ENCODE results near the gene DHRS2.

The DHRS2 gene

DNA sequence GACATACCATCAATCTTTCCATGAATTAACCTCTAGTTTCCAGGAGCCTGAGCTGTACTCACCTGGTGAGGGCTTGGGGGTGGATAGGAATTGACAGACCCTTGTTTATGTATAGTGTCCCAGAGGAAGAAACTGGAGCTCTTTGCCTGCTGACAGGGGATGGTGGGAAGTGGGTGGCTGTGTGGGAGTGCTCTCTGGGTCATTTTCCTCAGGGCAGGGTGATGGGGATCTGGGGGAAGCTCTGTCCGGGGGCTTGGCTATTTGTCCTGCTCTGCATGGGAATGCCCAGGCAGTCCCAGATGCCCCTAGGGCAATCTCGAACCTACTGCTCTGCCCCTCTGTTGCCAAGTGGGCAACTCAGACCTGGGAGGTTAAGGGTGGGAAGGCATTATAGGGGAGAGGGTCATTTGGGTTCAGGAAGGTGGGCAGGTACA is 21.8 kb upstream of the DHRS2 start:
- H3K4me3 ChIP-seq (ENCODE audit: low read length), result no peak overlapping the region
- peak overlapping the region; percentile 30 for H3K9ac ChIP-seq (ENCODE audit: low read length)
- H3K27me3 ChIP-seq (ENCODE audit: control insufficient read depth, insufficient read depth, low read length), result no peaks in the 10 kb centered on the region
- no peaks in the 10 kb centered on the region for H3K36me3 ChIP-seq (ENCODE audit: control insufficient read depth, insufficient read depth, low read length)
- peaks cover 46% of the 10 kb centered on the region for H3K4me1 ChIP-seq (ENCODE audit: control insufficient read depth, insufficient read depth, low read length)
- no peaks in the 10 kb centered on the region for H3K9me3 ChIP-seq (ENCODE audit: control insufficient read depth, low read length)

DNA sequence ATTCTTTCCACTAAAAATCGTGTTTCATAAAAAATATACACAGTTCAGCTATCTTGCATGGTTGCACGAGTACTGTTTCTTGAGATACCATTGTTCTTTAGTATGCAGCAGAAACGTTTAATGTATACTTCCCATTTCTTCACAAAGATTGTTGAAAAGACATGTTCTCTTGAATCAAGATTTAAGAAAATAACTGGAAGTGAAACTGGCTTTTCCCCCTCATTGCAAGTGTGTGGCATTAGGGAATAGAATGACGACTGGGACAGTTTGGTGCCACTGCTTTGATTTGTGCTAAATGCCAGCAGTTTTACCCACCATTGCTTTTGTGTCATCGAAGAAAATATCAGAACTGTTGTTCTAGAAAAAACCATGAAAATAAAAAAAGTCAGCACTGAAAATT is 20.3 kb upstream of the DHRS2 start:
- no peaks in the 10 kb centered on the region for H3K9me3 ChIP-seq (ENCODE audit: control insufficient read depth, low read length)
- H3K9ac ChIP-seq (ENCODE audit: low read length), result no peak overlapping the region
- no peak overlapping the region for H3K4me3 ChIP-seq (ENCODE audit: low read length)
- H3K4me1 ChIP-seq (ENCODE audit: control insufficient read depth, insufficient read depth, low read length), result peaks cover 32% of the 10 kb centered on the region
- H3K27me3 ChIP-seq (ENCODE audit: control insufficient read depth, insufficient read depth, low read length), result no peaks in the 10 kb centered on the region
- H3K36me3 ChIP-seq (ENCODE audit: control insufficient read depth, insufficient read depth, low read length), result no peaks in the 10 kb centered on the region

DNA sequence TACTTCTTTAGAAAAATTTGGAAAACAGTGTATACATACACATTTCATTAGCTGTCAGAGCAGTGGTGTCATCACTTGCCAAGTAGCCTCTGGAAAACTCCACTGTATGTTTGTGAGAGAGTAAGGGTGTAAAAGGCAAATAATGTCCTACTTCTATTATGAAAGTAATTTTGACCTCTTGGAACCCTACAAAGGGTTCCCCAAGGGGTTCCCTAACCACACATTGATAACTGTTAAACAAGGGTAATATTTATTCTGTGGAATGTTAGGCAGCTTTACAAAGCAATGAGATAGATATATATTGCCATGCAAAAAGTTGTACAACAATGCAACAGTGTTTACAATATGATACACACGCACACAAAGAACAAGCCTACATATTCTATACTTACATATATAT is 18.6 kb upstream of the DHRS2 start:
- Histone ChIP-seq H3K4me1 (ENCODE audit: control insufficient read depth, insufficient read depth, low read length) (peaks cover 17% of the 10 kb centered on the region), H3K9ac (ENCODE audit: low read length) (no peak overlapping the region), H3K27me3 (ENCODE audit: control insufficient read depth, insufficient read depth, low read length) (no peaks in the 10 kb centered on the region), H3K36me3 (ENCODE audit: control insufficient read depth, insufficient read depth, low read length) (no peaks in the 10 kb centered on the region), H3K4me3 (ENCODE audit: low read length) (no peak overlapping the region), H3K9me3 (ENCODE audit: control insufficient read depth, low read length) (no peaks in the 10 kb centered on the region)

DNA sequence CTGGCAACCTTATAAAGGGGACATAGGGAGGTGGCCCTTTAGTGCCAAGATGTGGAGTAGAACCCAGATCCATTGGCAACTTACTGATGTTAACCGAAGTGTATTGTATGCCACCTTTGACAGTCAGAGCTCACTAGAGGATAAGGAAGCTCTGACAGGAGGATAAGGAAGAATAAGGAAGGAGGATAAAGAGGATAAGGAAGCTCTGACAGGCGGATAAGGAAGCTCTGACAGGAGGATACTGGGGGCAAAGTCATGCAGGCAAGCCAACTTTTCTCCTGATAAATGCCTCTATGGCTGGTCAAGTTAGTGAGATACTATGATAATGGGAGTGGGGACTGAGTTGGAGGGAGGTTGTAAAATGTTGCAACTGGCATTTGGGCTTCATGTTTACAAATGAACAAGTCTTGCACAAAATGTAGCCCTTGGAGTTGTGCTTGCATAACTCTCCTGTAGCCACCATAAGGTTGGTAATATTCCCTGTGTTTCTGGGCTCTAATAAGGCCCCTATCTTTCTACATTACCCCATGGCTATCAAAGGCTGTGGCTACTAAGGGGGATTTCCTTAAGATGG is 17.7 kb upstream of the DHRS2 start:
- Histone ChIP-seq H3K9ac (ENCODE audit: low read length) (no peak overlapping the region), H3K4me3 (ENCODE audit: low read length) (no peak overlapping the region), H3K4me1 (ENCODE audit: control insufficient read depth, insufficient read depth, low read length) (peaks cover 9% of the 10 kb centered on the region), H3K27me3 (ENCODE audit: control insufficient read depth, insufficient read depth, low read length) (no peaks in the 10 kb centered on the region), H3K9me3 (ENCODE audit: control insufficient read depth, low read length) (no peaks in the 10 kb centered on the region), H3K36me3 (ENCODE audit: control insufficient read depth, insufficient read depth, low read length) (no peaks in the 10 kb centered on the region)

DNA sequence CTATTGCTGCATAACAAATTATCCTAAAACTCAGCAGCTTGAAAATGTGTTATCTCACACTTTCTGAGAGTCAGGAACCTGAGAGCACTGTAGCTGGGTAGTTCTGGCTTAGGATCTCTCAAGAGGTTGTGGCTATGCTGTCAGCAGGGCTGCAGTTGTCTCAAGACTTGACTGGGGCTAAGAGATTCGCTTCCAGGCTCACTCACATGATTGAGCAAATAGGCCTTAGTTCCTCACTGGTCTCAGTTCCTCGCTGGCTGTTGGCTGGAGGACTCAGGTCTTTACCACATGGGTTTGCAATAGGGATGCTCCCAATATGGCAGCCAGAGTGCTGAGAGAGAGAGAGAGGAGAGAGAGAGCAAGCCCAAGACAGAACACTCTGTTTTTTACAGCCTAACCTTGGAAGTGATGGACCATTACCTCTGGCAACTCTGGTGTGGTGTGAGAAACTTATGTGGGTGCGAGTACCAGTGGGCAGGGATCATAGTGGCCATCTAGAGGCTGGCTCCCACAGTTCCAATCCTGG is 15.9 kb upstream of the DHRS2 start:
- Histone ChIP-seq H3K27me3 (ENCODE audit: control insufficient read depth, insufficient read depth, low read length) (no peaks in the 10 kb centered on the region), H3K4me3 (ENCODE audit: low read length) (no peak overlapping the region), H3K4me1 (ENCODE audit: control insufficient read depth, insufficient read depth, low read length) (no peaks in the 10 kb centered on the region), H3K9me3 (ENCODE audit: control insufficient read depth, low read length) (no peaks in the 10 kb centered on the region), H3K9ac (ENCODE audit: low read length) (no peak overlapping the region), H3K36me3 (ENCODE audit: control insufficient read depth, insufficient read depth, low read length) (no peaks in the 10 kb centered on the region)

DNA sequence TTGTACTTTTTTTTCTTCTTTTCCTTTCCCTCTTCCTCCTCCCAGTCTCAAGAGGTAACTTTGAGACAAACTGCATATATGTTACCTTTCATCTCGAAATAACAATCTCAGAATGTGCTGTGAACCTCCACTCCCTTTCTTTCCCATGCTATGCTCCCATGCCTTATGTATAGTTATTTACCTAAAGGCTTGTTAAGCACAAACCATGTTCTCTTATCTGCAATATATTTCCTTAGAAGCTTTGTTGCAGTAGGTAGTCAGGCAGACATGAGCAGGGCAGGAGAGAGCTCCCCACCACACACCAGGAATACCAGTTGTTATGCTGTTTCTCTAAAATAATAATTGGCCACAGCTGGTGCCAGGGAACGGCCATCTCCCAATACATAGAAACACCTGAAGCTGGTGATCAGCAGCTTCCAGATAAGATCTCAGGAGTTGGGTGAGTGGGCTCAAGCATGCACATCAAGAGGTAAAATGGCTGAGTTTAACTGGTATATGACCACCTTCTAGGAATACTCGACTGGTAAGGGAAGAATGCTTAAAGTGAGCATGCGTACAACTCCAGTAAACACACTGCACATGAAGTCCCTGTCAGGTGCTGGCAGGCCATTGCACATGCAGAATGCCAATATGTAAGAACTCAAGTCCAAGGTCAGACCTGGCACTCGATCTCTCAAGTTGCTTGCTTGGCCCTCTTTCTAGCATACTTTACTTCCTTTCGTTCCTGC is 14.8 kb upstream of the DHRS2 start:
- Histone ChIP-seq H3K9ac (ENCODE audit: low read length) (no peak overlapping the region), H3K9me3 (ENCODE audit: control insufficient read depth, low read length) (no peaks in the 10 kb centered on the region), H3K36me3 (ENCODE audit: control insufficient read depth, insufficient read depth, low read length) (no peaks in the 10 kb centered on the region), H3K4me1 (ENCODE audit: control insufficient read depth, insufficient read depth, low read length) (no peaks in the 10 kb centered on the region), H3K4me3 (ENCODE audit: low read length) (no peak overlapping the region), H3K27me3 (ENCODE audit: control insufficient read depth, insufficient read depth, low read length) (no peaks in the 10 kb centered on the region)

DNA sequence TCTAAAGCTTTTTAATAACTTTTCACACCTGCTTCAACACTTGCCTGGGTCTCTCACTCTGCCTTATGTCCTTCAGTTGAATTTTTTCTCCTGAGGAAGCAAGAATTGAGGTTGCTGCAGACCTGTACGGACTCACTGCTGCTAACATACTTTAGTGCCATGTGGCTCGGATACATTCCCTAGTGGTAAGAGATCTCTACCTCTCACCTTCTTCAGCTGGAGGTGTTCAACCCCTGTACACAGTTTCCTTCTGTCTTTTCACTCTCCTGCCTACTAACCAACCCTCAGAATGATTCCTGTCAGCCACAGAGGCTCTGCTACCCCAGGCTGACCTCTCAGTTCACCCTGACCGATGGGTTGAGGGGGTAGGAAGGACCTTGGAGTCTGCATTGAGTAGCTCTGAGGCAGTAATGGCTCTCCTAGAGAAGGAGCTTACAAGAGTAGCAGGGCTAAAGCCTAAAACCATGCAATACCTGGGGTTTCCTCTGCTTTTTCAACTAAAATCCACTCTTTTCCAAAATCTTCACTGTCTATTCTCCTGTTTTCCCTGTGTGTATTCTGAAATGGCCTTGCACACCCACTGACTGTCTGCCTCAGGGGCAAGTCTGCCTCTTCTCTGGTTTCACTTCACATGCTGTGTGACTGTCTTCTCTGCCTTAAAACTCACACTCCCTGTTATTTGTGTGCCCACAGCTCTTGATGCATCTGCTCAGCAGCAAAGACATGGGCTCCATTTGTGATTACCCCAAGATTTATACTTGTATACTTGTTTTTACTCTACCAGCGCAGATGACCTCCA is 14.0 kb upstream of the DHRS2 start:
- H3K36me3 ChIP-seq (ENCODE audit: control insufficient read depth, insufficient read depth, low read length), result peaks cover 2% of the 10 kb centered on the region
- H3K9ac ChIP-seq (ENCODE audit: low read length), result no peak overlapping the region
- no peaks in the 10 kb centered on the region for H3K4me1 ChIP-seq (ENCODE audit: control insufficient read depth, insufficient read depth, low read length)
- H3K9me3 ChIP-seq (ENCODE audit: control insufficient read depth, low read length), result no peaks in the 10 kb centered on the region
- no peak overlapping the region for H3K4me3 ChIP-seq (ENCODE audit: low read length)
- no peaks in the 10 kb centered on the region for H3K27me3 ChIP-seq (ENCODE audit: control insufficient read depth, insufficient read depth, low read length)

DNA sequence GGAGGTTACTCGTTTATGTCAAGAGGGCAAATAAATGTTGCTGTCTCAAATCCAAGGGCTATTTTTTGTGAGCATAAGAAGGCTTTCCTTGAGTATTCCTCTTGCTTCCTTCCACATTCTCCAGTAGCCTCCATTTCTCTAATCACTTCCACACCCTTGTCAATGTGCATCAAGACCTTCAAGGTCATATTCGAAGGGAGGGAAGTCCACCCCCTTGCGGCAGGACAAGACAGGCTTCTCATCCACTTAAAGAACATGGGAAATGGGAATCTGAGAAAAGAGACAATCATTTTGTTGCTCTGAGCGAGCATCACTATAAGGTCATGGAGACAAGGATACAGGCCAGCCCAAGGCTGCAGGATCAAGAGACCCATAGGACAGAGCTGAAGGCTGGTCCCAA is 13.2 kb upstream of the DHRS2 start:
- Histone ChIP-seq H3K9ac (ENCODE audit: low read length) (no peak overlapping the region), H3K9me3 (ENCODE audit: control insufficient read depth, low read length) (no peaks in the 10 kb centered on the region), H3K36me3 (ENCODE audit: control insufficient read depth, insufficient read depth, low read length) (peaks cover 5% of the 10 kb centered on the region), H3K4me1 (ENCODE audit: control insufficient read depth, insufficient read depth, low read length) (no peaks in the 10 kb centered on the region), H3K4me3 (ENCODE audit: low read length) (no peak overlapping the region), H3K27me3 (ENCODE audit: control insufficient read depth, insufficient read depth, low read length) (no peaks in the 10 kb centered on the region)

DNA sequence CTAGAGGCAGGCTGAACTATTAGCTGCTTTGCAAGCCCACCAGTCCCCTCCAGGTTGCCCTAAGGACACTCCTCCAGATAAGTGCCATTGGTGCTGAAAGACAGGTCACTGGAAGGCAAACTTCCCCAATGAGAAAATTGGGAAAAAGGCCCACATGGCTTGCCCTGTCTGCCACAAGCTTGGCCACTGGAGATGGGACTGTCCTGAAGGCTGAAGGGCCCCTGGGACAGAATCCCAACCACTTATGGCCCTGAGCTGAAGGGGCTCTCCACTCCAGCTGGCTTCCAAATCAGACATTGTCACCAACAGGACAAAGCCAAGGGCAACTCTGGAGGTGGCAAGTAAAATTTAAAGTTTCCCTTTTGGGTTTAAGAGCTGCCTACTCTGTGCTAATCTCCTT is 12.2 kb upstream of the DHRS2 start:
- Histone ChIP-seq H3K4me1 (ENCODE audit: control insufficient read depth, insufficient read depth, low read length) (no peaks in the 10 kb centered on the region), H3K9me3 (ENCODE audit: control insufficient read depth, low read length) (no peaks in the 10 kb centered on the region), H3K36me3 (ENCODE audit: control insufficient read depth, insufficient read depth, low read length) (peaks cover 5% of the 10 kb centered on the region), H3K27me3 (ENCODE audit: control insufficient read depth, insufficient read depth, low read length) (no peaks in the 10 kb centered on the region), H3K9ac (ENCODE audit: low read length) (no peak overlapping the region), H3K4me3 (ENCODE audit: low read length) (no peak overlapping the region)

DNA sequence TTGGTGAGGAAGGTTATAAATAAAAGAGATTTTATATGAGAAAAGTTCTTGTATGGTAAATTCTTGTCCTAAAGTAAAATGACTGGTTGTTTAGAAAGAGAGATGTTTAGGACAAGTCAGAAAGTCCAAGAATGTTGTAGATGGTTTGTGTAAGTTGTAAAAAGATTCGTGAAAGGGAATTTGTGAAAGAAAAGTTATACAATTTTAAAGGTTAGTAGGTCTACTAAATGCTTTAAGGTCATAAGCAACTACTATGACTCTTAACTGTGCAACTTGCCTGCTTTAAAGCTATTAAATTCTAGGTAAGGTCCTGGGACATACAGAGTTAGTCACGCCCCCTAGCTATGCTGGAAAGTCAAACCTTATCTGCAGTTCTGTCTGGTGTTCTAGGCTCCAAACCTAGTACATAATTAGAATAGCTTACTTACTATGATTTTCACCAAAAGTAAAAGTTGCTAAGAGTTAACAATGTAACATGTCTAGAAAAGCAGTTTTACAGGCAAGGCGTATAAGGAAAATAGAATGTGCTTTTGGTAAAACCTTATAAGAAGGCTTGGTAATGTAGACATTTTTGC is 11.2 kb upstream of the DHRS2 start:
- Histone ChIP-seq H3K4me3 (ENCODE audit: low read length) (no peak overlapping the region), H3K36me3 (ENCODE audit: control insufficient read depth, insufficient read depth, low read length) (peaks cover 5% of the 10 kb centered on the region), H3K9me3 (ENCODE audit: control insufficient read depth, low read length) (no peaks in the 10 kb centered on the region), H3K27me3 (ENCODE audit: control insufficient read depth, insufficient read depth, low read length) (no peaks in the 10 kb centered on the region), H3K4me1 (ENCODE audit: control insufficient read depth, insufficient read depth, low read length) (peaks cover 1% of the 10 kb centered on the region), H3K9ac (ENCODE audit: low read length) (no peak overlapping the region)

DNA sequence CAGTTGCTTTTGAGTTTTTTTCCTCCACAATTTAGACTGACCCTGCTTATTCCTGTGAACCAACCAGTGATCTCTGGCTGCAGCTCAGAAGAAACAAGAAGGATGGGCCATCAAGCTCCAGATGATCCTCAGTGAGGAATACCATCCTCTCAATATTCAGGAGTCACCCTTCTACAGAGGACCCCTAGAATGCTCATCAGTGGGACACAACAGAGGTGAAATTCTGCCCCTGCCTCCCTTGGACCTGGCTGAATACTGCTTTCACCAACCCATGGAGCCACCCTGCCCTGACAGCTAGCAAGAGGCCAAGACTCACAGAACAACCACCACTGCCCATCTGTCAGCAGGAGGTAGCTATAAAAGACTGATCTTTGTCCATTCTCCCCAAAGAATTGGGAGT is 9.2 kb upstream of the DHRS2 start:
- H3K4me1 ChIP-seq (ENCODE audit: control insufficient read depth, insufficient read depth, low read length), result peaks cover 11% of the 10 kb centered on the region
- no peak overlapping the region for H3K9ac ChIP-seq (ENCODE audit: low read length)
- H3K4me3 ChIP-seq (ENCODE audit: low read length), result no peak overlapping the region
- H3K27me3 ChIP-seq (ENCODE audit: control insufficient read depth, insufficient read depth, low read length), result no peaks in the 10 kb centered on the region
- peaks cover 5% of the 10 kb centered on the region for H3K36me3 ChIP-seq (ENCODE audit: control insufficient read depth, insufficient read depth, low read length)
- H3K9me3 ChIP-seq (ENCODE audit: control insufficient read depth, low read length), result no peaks in the 10 kb centered on the region

DNA sequence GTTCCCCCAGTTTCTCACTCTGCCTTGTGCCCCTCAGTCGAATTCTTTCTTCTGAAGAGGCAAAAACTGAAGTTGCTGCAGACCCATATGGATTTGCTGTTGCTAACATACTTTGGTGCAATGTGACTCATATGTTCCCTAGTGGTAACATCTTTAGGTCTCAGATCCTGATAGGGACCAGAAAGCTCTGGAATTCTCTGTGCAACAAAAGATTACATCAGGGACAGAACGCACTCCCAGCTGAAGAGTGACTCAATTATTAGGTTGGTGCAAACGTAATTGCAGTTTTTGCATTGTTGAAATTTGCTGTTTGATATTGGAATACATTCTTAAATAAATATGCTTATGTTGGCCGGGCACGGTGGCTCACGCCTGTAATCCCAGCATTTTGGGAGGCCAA is 8.2 kb upstream of the DHRS2 start:
- Histone ChIP-seq H3K4me1 (ENCODE audit: control insufficient read depth, insufficient read depth, low read length) (peaks cover 15% of the 10 kb centered on the region), H3K4me3 (ENCODE audit: low read length) (no peak overlapping the region), H3K9ac (ENCODE audit: low read length) (no peak overlapping the region), H3K27me3 (ENCODE audit: control insufficient read depth, insufficient read depth, low read length) (no peaks in the 10 kb centered on the region), H3K36me3 (ENCODE audit: control insufficient read depth, insufficient read depth, low read length) (peaks cover 5% of the 10 kb centered on the region), H3K9me3 (ENCODE audit: control insufficient read depth, low read length) (no peaks in the 10 kb centered on the region)

Measured in mucosa of stomach (tissue), 1 donor.